ENCODE results near the gene KCNF1. TPM values are rescaled to one million over a fixed set of nuclear protein-coding genes. Genes with fewer than 3 reads are reported as not detected.

The KCNF1 gene
- total and polyA plus RNA-seq, 10 of the 15 experiments (the other 5 are each of a cell fraction or from before 2014, with no cell fraction given): not detected

DNA sequence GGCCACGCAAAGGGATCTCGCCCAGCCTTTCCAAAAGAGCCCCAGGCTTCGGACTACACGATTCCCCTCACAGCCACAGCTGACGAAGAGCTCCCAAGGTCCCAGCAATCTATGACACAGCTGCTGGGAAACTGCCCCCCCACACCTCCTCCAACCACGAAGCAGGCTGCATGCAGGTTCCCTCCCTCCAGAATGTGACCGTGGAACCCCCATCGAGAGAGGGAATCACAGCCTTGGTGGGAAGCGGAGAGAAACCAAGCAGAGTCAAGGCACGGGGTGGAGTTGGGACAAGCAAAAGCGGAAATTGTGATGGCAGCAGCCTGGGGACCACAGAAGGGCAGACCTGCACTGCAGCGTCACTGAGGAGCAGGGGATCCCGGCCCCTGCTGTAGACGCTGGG is 50.3 kb downstream of the KCNF1 start:
- intact Hi-C loops (cut with micrococcal nuclease; ENCODE audit: unreplicated experiment) (no loop called here), in situ Hi-C loops (cut with MboI) (no loop called here)
- Histone ChIP-seq H2AFZ (ENCODE audit: control insufficient read depth, low read depth, low read length) (no peak overlapping the region), H3K9me3 (replicated peaks; ENCODE audit: control insufficient read depth, insufficient read depth, low read length) (no peaks in the 10 kb centered on the region), H3K4me3 (no peak overlapping the region), H3K36me3 (ENCODE audit: control insufficient read depth in 2 of 2, insufficient read depth in 2 of 2, low read length in 1 of 2) (no peaks in the 10 kb centered on the region), H3K27ac (ENCODE audit: control insufficient read depth, insufficient read depth) (no peak overlapping the region), H4K20me1 (ENCODE audit: control insufficient read depth, insufficient read depth) (no peaks in the 10 kb centered on the region), H3K9ac (ENCODE audit: control insufficient read depth, insufficient read depth, low read length) (no peak overlapping the region), H3K27me3 (replicated peaks in 1 of 2; ENCODE audit: control insufficient read depth in 2 of 2, insufficient read depth in 2 of 2, low read length in 1 of 2) (peaks cover 0 to 3% of the 10 kb centered on the region in 2 experiments; a peak in 3 of 4 replicates), H3K79me2 (ENCODE audit: control insufficient read depth, insufficient read depth, low read length) (no peaks in the 10 kb centered on the region), H3K4me1 (ENCODE audit: control insufficient read depth, insufficient read depth, low read length) (no peaks in the 10 kb centered on the region), H3K4me2 (ENCODE audit: control insufficient read depth, insufficient read depth) (no peak overlapping the region)
- FAIRE-seq: no peak
- TF ChIP-seq YBX1 (IDR thresholded peaks at IDR 0.05): no peak
- TF ChIP-seq HDAC6 (IDR thresholded peaks at IDR 0.05; ENCODE audit: unreplicated experiment): no peak
- TF ChIP-seq JUNB (IDR thresholded peaks at IDR 0.05): no peak
- TF ChIP-seq BACH1 (IDR thresholded peaks at IDR 0.05; ENCODE audit: borderline replicate concordance): no peak
- no peak for TF ChIP-seq POLR2AphosphoS2 (IDR thresholded peaks at IDR 0.05; ENCODE audit: low read depth, low read length)
- no peak for TF ChIP-seq ATF7 (IDR thresholded peaks at IDR 0.05; ENCODE audit: low read depth)
- no peak for TF ChIP-seq TAF1 (IDR thresholded peaks at IDR 0.05; ENCODE audit: borderline replicate concordance, low read depth, low read length)
- no peak for TF ChIP-seq NFIC (IDR thresholded peaks at IDR 0.05; ENCODE audit: low read depth, low read length)
- TF ChIP-seq CHD4 (IDR thresholded peaks at IDR 0.05): no peak
- no peak for TF ChIP-seq RELA (IDR thresholded peaks at IDR 0.05; ENCODE audit: borderline replicate concordance, partially characterized antibody)
- no peak for TF ChIP-seq CHD1 (IDR thresholded peaks at IDR 0.05; ENCODE audit: low read depth, low read length)
- no peak for TF ChIP-seq ZNF217 (IDR thresholded peaks at IDR 0.05)
- TF ChIP-seq NR2F1 (conservative IDR thresholded peaks at IDR 0.05): no peak
- TF ChIP-seq, protein P1, sequence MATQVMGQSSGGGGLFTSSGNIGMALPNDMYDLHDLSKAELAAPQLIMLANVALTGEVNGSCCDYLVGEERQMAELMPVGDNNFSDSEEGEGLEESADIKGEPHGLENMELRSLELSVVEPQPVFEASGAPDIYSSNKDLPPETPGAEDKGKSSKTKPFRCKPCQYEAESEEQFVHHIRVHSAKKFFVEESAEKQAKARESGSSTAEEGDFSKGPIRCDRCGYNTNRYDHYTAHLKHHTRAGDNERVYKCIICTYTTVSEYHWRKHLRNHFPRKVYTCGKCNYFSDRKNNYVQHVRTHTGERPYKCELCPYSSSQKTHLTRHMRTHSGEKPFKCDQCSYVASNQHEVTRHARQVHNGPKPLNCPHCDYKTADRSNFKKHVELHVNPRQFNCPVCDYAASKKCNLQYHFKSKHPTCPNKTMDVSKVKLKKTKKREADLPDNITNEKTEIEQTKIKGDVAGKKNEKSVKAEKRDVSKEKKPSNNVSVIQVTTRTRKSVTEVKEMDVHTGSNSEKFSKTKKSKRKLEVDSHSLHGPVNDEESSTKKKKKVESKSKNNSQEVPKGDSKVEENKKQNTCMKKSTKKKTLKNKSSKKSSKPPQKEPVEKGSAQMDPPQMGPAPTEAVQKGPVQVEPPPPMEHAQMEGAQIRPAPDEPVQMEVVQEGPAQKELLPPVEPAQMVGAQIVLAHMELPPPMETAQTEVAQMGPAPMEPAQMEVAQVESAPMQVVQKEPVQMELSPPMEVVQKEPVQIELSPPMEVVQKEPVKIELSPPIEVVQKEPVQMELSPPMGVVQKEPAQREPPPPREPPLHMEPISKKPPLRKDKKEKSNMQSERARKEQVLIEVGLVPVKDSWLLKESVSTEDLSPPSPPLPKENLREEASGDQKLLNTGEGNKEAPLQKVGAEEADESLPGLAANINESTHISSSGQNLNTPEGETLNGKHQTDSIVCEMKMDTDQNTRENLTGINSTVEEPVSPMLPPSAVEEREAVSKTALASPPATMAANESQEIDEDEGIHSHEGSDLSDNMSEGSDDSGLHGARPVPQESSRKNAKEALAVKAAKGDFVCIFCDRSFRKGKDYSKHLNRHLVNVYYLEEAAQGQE (IDR thresholded peaks at IDR 0.05; ENCODE audit: low read depth, low read length): no peak
- no peak for TF ChIP-seq NR2C1 (IDR thresholded peaks at IDR 0.05)
- no peak for TF ChIP-seq TCF3 (IDR thresholded peaks at IDR 0.05; ENCODE audit: borderline replicate concordance, insufficient read depth, low read depth, low read length)
- TF ChIP-seq, protein P2, sequence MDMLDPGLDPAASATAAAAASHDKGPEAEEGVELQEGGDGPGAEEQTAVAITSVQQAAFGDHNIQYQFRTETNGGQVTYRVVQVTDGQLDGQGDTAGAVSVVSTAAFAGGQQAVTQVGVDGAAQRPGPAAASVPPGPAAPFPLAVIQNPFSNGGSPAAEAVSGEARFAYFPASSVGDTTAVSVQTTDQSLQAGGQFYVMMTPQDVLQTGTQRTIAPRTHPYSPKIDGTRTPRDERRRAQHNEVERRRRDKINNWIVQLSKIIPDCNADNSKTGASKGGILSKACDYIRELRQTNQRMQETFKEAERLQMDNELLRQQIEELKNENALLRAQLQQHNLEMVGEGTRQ (IDR thresholded peaks at IDR 0.05; ENCODE audit: borderline replicate concordance, low read depth, low read length): no peak
- TF ChIP-seq NFYB (IDR thresholded peaks at IDR 0.05; ENCODE audit: insufficient read depth, low read depth, low read length): no peak
- TF ChIP-seq, protein P3, sequence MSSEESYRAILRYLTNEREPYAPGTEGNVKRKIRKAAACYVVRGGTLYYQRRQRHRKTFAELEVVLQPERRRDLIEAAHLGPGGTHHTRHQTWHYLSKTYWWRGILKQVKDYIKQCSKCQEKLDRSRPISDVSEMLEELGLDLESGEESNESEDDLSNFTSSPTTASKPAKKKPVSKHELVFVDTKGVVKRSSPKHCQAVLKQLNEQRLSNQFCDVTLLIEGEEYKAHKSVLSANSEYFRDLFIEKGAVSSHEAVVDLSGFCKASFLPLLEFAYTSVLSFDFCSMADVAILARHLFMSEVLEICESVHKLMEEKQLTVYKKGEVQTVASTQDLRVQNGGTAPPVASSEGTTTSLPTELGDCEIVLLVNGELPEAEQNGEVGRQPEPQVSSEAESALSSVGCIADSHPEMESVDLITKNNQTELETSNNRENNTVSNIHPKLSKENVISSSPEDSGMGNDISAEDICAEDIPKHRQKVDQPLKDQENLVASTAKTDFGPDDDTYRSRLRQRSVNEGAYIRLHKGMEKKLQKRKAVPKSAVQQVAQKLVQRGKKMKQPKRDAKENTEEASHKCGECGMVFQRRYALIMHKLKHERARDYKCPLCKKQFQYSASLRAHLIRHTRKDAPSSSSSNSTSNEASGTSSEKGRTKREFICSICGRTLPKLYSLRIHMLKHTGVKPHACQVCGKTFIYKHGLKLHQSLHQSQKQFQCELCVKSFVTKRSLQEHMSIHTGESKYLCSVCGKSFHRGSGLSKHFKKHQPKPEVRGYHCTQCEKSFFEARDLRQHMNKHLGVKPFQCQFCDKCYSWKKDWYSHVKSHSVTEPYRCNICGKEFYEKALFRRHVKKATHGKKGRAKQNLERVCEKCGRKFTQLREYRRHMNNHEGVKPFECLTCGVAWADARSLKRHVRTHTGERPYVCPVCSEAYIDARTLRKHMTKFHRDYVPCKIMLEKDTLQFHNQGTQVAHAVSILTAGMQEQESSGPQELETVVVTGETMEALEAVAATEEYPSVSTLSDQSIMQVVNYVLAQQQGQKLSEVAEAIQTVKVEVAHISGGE (CRISPR knock-in tag; IDR thresholded peaks at IDR 0.05): no peak
- TF ChIP-seq ZZZ3 (IDR thresholded peaks at IDR 0.05; ENCODE audit: control insufficient read depth, insufficient read length, low read depth): no peak
- no TSS peak for BruUV-seq (replicated peaks)
- no peak for ATAC-seq
- CTCF ChIA-PET: interaction anchor here (0.7 to 0.8 kb wide), 2 partner anchors 34 to 130 kb away, joined by 3 read pairs; no protein-coding TSS in a partner anchor
- POLR2A ChIA-PET: no interaction called here
- SMC1A ChIA-PET (ENCODE audit: uncharacterized antibody, unreplicated experiment): no interaction called here
- WGBS (ENCODE audit: insufficient coverage, insufficient replicate concordance, low lambda C conversion rate, missing lambda C conversion rate): 35% methylated on average over 14 of the region's 14 CpGs
- DNase-seq (ENCODE audit: low read depth, low spot score): no peak
- RAD21 ChIA-PET (ENCODE audit: unreplicated experiment): no interaction called here
